Measurements from ENCODE around the gene SLC9B1. TPM values are rescaled to one million over a fixed set of nuclear protein-coding genes. Genes with fewer than 3 reads are reported as not detected.

SLC9B1 gene
- total RNA-seq, 1 donor from 2014 or later, result 1.1 TPM

DNA sequence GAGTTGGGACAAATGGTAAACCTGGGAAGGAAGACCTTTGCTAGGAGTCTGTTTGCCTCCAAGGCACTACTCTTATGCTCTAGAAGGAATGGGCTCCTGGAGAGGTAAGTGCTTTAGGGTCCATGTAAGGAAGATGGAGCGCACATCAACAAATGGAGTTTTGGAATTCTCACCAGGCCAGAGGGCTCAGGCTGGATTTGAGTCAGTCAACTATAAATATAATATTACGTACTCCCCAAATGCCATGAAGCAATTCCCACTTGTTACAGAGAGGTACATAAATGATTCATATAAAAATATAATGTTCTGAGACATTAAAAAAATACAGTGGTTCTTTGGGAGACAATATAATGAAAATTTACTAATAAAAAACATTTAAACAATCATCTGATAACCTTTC, 1.6 kb upstream of the SLC9B1 start:
- no peak overlapping the region for H3K4me3 Mint-ChIP-seq (ENCODE audit: unreplicated experiment)
- no peak overlapping the region for H3K27ac Mint-ChIP-seq (ENCODE audit: unreplicated experiment)
- no peaks in the 10 kb centered on the region for H3K9me3 Mint-ChIP-seq (ENCODE audit: low read depth)

DNA sequence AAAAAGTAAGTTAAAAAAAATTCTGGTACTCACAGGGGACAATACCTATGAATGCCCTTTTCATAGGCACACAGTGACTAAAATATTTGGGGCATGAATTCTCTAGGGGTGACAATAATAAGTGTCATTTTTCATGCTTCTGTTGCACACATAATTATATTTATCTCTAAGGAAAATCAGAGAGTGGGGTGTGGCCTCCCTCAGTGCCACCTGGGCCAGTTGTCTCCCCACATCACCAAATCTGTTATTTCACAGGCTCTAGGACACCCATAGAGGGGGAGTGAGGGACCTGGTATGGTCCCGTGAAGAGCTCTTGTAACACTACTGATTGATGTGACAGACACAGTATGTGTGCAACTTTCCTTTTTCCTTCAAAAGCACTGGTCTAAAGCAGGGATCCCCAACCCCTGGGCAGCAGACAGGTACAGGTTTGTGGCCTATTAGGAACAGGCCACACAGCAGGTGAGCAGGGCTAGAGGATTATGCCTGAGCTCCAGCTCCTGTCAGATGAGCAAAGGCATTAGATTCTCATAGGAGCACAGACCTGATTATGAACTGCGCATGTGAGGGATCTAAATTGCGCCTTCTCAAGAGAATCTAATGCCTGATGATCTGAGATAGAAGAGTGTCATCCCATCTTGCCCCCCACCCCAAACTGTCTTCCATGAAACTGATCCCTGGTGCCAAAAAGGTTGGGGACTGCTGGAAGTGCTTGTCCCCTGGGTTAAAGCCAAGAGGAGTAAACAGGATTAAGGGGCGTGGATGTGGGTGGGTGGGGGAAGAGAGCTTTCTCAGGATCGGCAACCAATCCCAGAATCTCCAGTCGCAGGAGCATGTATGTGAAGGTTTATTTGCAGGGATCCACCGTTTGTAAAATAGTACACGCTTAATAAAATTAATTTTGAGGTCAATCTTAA, 856 bp downstream of the SLC9B1 start:
- H3K4me1 Mint-ChIP-seq (ENCODE audit: low read depth), result peaks cover 18% of the 10 kb centered on the region
- no peak for DNase-seq (ENCODE audit: low spot score)
- H3K4me3 Mint-ChIP-seq (ENCODE audit: unreplicated experiment), result peak overlapping the region; percentile 86
- H3K9me3 Mint-ChIP-seq (ENCODE audit: low read depth), result no peaks in the 10 kb centered on the region
- H3K27ac Mint-ChIP-seq (ENCODE audit: unreplicated experiment), result peak overlapping the region; percentile 99
- H3K27me3 Mint-ChIP-seq (ENCODE audit: low read depth), result no peaks in the 10 kb centered on the region
- H3K36me3 Mint-ChIP-seq (ENCODE audit: low read depth), result peaks cover 3% of the 10 kb centered on the region
- TF ChIP-seq, protein P1, sequence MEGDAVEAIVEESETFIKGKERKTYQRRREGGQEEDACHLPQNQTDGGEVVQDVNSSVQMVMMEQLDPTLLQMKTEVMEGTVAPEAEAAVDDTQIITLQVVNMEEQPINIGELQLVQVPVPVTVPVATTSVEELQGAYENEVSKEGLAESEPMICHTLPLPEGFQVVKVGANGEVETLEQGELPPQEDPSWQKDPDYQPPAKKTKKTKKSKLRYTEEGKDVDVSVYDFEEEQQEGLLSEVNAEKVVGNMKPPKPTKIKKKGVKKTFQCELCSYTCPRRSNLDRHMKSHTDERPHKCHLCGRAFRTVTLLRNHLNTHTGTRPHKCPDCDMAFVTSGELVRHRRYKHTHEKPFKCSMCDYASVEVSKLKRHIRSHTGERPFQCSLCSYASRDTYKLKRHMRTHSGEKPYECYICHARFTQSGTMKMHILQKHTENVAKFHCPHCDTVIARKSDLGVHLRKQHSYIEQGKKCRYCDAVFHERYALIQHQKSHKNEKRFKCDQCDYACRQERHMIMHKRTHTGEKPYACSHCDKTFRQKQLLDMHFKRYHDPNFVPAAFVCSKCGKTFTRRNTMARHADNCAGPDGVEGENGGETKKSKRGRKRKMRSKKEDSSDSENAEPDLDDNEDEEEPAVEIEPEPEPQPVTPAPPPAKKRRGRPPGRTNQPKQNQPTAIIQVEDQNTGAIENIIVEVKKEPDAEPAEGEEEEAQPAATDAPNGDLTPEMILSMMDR (IDR thresholded peaks at IDR 0.05), result no peak

More for the DNA sequence above, 1.6 kb upstream of the SLC9B1 start:
- TF ChIP-seq, protein P1 (IDR thresholded peaks at IDR 0.05), result no peak
- peaks cover 18% of the 10 kb centered on the region for H3K4me1 Mint-ChIP-seq (ENCODE audit: low read depth)
- H3K27me3 Mint-ChIP-seq (ENCODE audit: low read depth), result no peaks in the 10 kb centered on the region
- no peak for DNase-seq (ENCODE audit: low spot score)
- peaks cover 8% of the 10 kb centered on the region for H3K36me3 Mint-ChIP-seq (ENCODE audit: low read depth)

DNA sequence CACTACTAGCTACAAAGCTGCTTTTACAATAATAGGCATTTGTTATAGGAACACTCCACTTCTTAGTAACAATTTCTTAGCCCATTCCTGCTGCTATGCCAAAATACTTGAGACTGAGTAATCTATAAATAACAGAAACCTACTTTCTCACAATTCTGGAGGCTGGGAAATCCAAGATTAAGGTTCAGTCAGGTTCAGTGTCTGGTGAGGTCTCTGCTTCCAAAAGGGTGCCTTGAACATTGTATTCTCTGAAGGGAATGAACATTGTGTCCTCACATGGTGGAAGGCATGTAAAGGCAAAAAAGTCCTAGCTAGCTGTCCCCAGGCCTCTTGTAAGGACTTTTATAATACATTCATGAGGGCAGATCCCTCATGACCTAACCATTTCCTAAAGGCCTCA, 7.0 kb downstream of the SLC9B1 start:
- Mint-ChIP-seq H3K4me3 (ENCODE audit: unreplicated experiment) (no peak overlapping the region), H3K36me3 (ENCODE audit: low read depth) (no peaks in the 10 kb centered on the region), H3K27me3 (ENCODE audit: low read depth) (no peaks in the 10 kb centered on the region), H3K4me1 (ENCODE audit: low read depth) (peaks cover 16% of the 10 kb centered on the region), H3K9me3 (ENCODE audit: low read depth) (no peaks in the 10 kb centered on the region), H3K27ac (ENCODE audit: unreplicated experiment) (peak overlapping the region; percentile 62)
- TF ChIP-seq, protein P1 (IDR thresholded peaks at IDR 0.05), result no peak
- no peak for DNase-seq (ENCODE audit: low spot score)

DNA sequence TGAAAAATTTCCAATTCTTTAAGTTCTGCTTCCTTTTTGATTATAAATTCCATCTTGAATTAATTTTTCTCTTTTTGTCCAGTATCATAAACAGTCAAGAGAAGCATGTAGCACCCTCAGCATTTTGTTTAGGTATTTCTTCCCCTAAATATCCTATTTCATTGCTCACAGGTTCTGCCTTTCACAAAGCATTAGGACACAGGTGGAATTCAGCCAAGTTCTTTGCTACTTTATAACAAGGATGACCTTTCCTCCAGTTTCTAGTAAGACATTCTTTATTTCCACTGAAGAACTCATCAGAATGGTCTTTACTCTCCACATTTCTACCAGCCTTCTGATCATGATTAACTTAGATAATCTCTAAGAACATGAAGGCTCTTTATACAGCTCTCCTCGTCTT, 7.4 kb downstream of the SLC9B1 start:
- Mint-ChIP-seq H3K36me3 (ENCODE audit: low read depth) (no peaks in the 10 kb centered on the region), H3K4me3 (ENCODE audit: unreplicated experiment) (no peak overlapping the region), H3K27ac (ENCODE audit: unreplicated experiment) (peak overlapping the region; percentile 62), H3K4me1 (ENCODE audit: low read depth) (peaks cover 16% of the 10 kb centered on the region), H3K27me3 (ENCODE audit: low read depth) (no peaks in the 10 kb centered on the region), H3K9me3 (ENCODE audit: low read depth) (no peaks in the 10 kb centered on the region)
- TF ChIP-seq, protein P1 (IDR thresholded peaks at IDR 0.05), result no peak
- DNase-seq (ENCODE audit: low spot score), result no peak

DNA sequence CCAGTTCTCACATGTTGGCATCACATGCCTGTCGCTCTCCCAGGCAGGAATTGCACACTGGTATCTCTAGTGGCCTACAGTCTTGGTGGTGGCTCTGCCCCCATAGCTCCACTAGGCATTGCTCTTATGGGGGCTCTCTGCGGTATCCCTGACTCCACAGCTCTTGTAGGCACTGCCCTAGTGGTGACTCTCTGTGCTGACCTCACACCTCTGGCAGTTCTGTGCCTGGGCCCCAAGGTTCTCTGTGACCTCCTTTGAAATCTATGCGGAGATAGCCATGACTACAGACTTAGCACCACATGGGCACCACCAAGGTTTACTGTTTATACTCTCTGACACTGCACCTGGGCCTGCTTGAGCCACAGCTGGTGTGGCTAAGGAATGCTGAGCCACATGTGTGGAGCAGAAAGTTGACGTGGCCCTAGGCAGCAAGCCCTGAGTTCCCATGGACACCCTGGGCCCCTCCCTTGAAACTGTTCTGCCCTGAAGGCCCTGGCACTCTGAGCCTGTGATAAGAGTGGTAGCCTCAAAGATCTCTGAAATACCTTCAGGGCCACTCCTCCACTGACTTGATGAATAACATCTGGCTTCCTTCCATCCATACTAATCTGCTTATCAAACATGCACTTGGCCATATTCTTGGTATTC, 8.0 kb downstream of the SLC9B1 start:
- Mint-ChIP-seq H3K27me3 (ENCODE audit: low read depth) (no peaks in the 10 kb centered on the region), H3K4me3 (ENCODE audit: unreplicated experiment) (no peak overlapping the region), H3K9me3 (ENCODE audit: low read depth) (no peaks in the 10 kb centered on the region), H3K36me3 (ENCODE audit: low read depth) (no peaks in the 10 kb centered on the region), H3K27ac (ENCODE audit: unreplicated experiment) (peak overlapping the region; percentile 47), H3K4me1 (ENCODE audit: low read depth) (peaks cover 16% of the 10 kb centered on the region)
- DNase-seq (ENCODE audit: low spot score), result no peak
- TF ChIP-seq, protein P1 (IDR thresholded peaks at IDR 0.05), result no peak
